H7 (cell line): ENCODE data around the gene ADGRG6. TPM values are rescaled to one million over a fixed set of nuclear protein-coding genes. Genes with fewer than 3 reads are reported as not detected.
A peak's percentile ranks its signal among the peaks of the same experiment; 100 is the strongest.
"Not testable (repeated sequence)": the region's sequence is repeated elsewhere in the genome, so short reads cannot be mapped to it uniquely, and the experiment has no call there.

Source experiments
- DNase-seq: peaks from one replicate; pipeline ENCODE4 v3.0.0; 2012
- H3K27me3 ChIP-seq: 2 replicates; pipeline ENCODE4 v1.6.0; 2011; ENCODE audit warnings: mild to moderate bottlenecking, low read length; ENCODE audit not compliant: control insufficient read depth, insufficient read depth
- H3K36me3 ChIP-seq: replicated peaks from 2 replicates; pipeline ENCODE4 v1.5.1; 2011; ENCODE audit warnings: low read length; ENCODE audit not compliant: control insufficient read depth, insufficient read depth
- H3K4me3 ChIP-seq: 2 replicates; pipeline ENCODE4 v1.5.1; 2011; ENCODE audit warnings: low read depth, mild to moderate bottlenecking, control low read depth, low read length, moderate library complexity; ENCODE audit not compliant: insufficient read depth
- total RNA-seq: library from RNA; depleted of rRNA; stranded (reverse); fragments of >200 nt; shearing (Covaris generic); gene quantifications from 2 replicates; pipeline ENCODE4 v1.2.3, GENCODE V29; 2014

Gene ADGRG6
- total RNA-seq, 1 experiment from 2014 or later = 4.4 TPM

DNA sequence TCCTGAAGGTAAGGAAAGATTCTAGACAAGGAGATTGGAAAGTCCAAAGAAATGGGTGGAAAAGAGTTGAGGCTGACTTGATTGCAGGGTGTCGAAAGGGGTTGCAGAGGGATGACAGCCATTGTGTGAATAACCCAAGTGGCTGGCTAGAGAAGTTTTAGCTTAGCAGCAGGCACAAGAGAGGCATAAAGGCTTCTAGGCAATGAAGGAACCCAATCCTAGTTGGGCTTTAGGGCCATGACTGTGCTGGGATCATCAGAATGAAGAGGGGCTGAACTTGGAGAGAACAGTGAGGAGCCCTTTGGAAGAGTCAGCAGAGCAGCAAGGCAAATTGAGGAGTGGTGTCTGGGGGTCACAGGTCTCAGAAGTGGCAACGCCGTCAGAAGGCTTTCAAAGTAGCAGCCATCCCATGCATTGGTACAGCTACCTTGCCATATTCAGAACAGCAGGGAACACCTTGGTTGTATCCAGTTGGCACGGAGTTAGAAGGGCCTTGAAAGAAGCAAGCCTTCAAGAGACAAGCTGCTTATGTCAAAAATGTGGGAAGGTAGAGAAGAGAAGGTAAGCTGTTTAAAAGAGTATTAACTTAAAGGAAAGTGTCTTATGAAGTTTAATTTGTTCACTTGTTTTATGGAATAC, 146.4 kb downstream of the ADGRG6 start:
- no peaks in the 10 kb centered on the region; the same call in 1 of the 2 replicates for H3K36me3 ChIP-seq
- no peaks in the 10 kb centered on the region for H3K27me3 ChIP-seq
- no peak overlapping the region for H3K4me3 ChIP-seq
- no peak for DNase-seq

DNA sequence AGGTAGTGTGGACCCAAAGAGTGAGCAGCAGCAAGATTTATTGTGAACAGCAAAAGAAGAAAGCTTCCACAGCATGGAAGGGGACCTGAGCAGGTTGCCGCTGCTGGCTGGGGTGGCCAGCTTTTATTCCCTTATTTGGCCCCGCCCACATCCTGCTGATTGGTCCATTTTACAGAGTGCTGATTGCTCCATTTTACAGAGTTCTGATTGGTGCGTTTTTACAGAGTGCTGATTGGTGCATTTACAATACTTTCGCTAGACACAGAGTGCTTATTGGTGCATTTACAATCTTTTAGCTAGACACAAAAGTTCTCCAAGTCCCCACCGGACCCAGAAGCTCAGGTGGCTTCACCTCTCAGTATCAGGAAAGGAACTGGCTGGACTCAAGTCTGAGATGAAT, 149.0 kb downstream of the ADGRG6 start:
- not testable (repeated sequence) for H3K27me3 ChIP-seq, H3K4me3 ChIP-seq, H3K36me3 ChIP-seq, DNase-seq

DNA sequence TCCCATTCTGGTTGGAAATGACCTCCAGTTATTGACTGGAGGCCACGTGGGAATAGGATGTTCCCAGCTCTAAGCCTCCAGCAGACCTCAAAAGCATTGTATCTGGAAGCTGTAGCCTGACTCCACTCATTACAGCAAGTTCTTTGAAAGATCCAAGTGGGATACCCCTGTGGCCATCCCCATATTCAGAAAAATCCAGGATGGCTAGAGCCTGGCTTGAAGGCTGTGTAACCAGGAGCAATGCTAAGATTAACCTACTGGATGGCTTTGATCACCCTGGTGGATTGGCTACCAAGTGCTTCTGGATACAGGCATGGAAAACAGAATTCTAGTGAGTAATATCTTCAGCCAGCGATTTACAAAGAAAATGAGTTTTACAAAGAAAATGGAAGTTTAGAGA, 151.2 kb downstream of the ADGRG6 start:
- H3K36me3 ChIP-seq = no peaks in the 10 kb centered on the region
- H3K27me3 ChIP-seq = no peaks in the 10 kb centered on the region
- DNase-seq = no peak
- no peak overlapping the region for H3K4me3 ChIP-seq

DNA sequence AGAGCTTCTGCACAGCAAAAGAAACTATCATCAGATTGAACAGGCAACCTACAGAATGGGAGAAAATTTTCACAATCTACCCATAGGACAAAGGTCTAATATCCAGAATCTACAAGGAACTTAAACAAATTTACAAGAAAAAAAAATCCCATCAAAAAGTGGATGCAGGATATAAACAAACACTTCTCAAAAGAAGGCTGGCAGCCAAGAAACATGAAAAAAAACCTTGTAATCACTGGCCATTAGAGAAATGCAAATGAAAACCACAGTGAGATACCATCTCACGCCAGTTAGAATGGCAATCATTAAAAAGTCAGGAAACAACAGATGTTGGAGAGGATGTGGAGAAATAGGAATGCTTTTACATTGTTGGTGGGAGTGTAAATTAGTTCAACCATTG, 152.4 kb downstream of the ADGRG6 start:
- DNase-seq, H3K4me3 ChIP-seq, H3K36me3 ChIP-seq, H3K27me3 ChIP-seq: not testable (repeated sequence)

DNA sequence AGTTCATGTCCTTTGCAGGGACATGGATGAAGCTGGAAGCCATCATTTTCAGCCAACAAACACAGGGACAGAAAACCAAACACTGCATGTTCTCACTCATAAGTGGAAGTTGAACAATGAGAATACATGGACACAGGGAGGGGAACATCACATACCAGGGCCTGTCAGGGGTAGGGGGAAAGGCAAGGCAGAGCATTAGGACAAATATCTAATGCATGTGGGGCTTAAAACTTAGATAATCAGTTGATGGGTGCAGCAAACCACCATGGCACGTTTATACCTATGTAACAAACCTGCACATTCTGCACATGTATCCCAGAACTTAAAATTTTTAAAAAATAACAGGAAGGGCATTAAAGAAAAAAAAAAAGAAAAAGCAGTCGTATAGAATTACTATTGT, 153.0 kb downstream of the ADGRG6 start:
- H3K4me3 ChIP-seq, H3K36me3 ChIP-seq, DNase-seq, H3K27me3 ChIP-seq: not testable (repeated sequence)

DNA sequence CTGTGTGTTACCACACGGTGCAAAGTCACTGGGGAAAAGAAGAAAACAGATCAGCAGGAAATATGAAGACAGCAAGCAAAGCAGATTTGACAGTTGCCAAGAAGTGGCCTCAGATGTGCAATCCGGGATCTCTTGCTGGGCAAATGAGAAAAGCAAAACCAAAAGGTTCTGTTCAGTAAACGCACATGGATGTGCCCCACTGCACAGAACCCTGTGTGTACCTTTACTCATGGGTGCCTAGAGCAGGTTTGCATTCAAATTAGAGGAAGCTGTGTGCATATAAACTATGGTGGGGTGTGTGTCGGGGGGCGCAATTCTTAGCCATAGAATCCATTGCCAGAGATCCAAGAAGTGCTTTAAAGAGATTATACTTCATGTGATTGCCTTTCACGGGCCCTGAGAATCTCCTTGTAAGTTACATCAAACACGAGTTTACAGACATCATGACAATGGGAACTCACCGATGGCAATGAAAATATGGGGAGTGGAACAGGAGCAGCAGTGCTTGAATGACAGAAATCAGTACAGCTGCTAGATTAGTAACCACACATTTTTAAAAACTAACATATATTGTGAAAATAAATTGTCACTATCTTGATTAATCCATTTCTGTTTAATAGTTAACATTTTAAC, 154.3 kb downstream of the ADGRG6 start:
- Histone ChIP-seq H3K36me3 (no peaks in the 10 kb centered on the region), H3K4me3 (no peak overlapping the region), H3K27me3 (no peaks in the 10 kb centered on the region)
- DNase-seq = no peak

DNA sequence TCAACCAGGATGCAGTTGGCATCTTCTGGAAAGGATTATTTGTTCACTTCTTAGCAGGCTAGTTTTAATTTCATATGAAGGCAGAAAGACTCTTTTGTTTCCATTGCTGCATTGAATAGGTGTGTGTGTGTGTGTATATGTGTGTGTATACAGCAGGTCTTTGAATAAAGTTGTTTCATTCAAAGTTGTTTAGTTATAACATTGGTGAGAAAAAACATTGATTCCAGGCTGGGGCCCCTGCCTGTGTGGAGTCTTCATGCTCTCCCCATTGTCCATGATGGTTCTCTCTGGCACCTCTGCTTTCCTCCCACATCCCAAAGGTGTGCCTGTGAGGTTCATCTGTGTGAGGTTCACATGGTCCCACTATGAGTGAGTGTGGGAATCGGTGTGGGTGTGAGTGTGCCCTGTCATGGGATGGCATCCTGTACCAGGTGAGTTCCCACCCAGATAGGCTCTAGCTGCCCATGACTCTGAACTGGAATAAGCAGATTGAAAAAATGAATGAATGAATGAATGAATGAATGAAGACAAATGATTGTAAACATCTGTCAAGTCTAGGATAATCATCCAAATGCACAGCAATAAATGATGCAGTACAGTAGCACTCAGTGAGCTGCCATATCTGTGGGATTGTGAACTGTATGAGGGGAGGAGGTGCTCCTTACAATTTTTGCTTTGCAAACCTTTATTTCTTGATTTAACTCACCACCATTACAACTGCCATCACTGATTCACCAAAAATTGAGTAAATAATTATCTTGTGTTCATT, 156.0 kb downstream of the ADGRG6 start:
- H3K36me3 ChIP-seq = no peaks in the 10 kb centered on the region

DNA sequence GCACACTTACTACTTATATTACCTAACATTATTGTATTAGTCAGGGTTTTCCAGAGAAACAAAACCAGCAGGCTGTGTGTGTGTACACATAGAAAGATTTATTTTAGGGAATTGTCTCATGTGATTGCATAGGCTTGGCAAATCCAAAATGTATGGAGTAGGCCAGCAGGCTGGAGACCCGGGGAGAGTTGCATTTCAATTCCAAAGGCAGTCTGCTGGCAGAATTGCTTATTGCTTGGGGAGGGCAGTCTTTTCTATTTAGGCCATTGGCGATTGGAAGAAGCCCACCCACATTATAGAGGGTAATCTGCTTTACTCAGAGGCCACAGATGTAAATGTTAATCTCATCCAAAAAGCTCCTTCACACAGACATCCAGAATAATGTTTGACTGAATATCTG, 157.0 kb downstream of the ADGRG6 start:
- no peak for DNase-seq
- Histone ChIP-seq H3K4me3 (no peak overlapping the region), H3K27me3 (no peaks in the 10 kb centered on the region), H3K36me3 (no peaks in the 10 kb centered on the region)

More for the DNA sequence above, 156.0 kb downstream of the ADGRG6 start:
- Histone ChIP-seq H3K4me3 (no peak overlapping the region), H3K27me3 (no peaks in the 10 kb centered on the region)
- no peak for DNase-seq

DNA sequence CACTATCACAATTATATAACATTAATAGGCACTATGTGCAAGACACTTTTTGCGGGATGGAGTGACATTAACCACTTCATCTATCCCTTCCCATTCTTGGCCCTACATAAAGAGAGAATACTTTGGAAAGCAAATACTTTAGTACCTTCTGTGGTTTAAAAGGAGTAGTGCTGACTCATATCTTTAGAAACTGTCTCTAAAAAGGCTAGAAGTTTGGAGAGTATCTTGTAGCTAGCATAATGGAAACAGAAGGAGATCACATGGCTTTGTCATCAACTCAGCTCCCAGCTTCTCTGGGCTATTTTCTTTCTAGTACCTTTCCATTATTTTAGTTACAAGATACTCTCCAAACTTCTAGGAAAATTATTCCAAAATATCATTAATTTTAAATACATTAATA, 157.5 kb downstream of the ADGRG6 start:
- Histone ChIP-seq H3K27me3 (no peaks in the 10 kb centered on the region), H3K4me3 (no peak overlapping the region), H3K36me3 (no peaks in the 10 kb centered on the region)
- no peak for DNase-seq

DNA sequence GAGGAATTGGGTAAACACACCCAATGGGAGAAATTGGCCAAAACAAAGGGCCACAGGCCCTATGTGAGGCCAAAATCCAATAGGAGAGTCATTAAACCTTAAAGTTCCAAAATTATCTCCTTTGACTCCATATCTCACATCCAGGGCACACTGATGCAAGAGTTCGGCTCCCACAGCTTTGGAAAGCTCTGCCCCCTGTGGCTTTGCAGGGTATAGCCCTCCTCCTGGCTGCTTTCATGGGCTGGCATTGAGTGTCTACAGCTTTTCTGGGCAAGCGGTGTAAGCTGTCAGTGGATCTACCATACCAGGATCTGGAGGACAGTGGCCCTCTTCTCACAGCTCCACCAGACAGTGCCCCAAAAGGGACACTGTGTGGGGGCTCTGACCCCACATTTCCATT, 160.5 kb downstream of the ADGRG6 start:
- H3K27me3 ChIP-seq = no peaks in the 10 kb centered on the region
- H3K36me3 ChIP-seq = no peaks in the 10 kb centered on the region
- DNase-seq = no peak
- H3K4me3 ChIP-seq = no peak overlapping the region

DNA sequence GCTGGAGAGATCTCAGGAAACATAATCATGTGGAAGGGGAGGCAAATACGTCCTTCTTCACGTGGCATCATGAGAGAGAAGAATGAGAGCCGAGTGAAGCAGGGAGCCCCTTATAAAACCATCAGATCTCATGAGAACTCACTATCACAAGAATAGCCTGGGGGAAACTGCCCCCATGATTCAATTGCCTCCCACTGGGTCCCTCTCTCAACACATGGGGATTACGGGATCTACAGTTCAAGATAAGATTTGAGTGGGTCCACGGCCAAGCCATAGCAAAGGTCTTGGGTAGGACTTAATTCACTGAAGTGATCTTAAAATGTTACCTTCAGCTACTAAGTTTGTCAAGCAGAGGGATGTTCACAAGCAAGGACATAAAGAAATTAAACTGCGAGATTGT, 162.2 kb downstream of the ADGRG6 start:
- H3K4me3 ChIP-seq = no peak overlapping the region

DNA sequence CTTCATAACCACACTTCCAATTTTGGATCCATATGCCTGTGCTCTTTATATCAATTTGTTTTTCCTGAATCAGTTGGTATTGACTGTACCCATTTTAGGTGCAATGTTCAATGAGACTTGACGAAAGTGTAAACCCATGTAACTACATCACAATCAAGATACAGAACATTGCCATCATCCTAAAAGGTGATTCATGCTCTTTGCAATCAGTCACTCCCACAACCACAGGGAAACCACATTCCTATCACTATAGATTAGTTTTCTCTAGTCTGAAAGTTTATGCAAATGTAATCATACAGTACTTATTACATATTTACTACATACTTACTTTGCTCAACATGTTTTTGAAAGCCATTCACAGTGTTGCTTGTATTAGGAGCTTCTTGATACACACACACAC, 167.4 kb downstream of the ADGRG6 start:
- no peak overlapping the region for H3K4me3 ChIP-seq
- DNase-seq = no peak
- no peaks in the 10 kb centered on the region for H3K27me3 ChIP-seq
- H3K36me3 ChIP-seq = no peaks in the 10 kb centered on the region

More for the DNA sequence above, 162.2 kb downstream of the ADGRG6 start:
- Histone ChIP-seq H3K27me3 (no peaks in the 10 kb centered on the region), H3K36me3 (no peaks in the 10 kb centered on the region)
- no peak for DNase-seq

DNA sequence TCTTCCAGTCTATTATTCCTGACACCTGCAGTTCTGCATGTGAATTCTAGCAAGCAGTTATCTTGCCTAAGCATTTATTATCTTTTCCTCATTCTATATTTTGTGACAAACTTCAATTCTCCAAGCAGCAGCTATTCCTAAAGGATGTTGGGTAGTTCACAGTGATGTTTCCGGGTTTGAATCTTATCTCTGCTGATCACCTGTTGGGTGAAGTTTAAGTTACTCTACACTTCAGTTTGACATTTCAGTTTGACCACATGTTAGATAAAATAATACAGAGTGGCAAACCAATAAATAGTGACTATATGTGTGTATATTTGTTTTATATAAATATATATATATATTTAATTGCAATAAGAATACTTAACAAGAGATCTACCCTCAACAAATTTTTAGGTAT, 168.6 kb downstream of the ADGRG6 start:
- DNase-seq = no peak
- Histone ChIP-seq H3K27me3 (no peaks in the 10 kb centered on the region), H3K36me3 (no peaks in the 10 kb centered on the region), H3K4me3 (no peak overlapping the region)

DNA sequence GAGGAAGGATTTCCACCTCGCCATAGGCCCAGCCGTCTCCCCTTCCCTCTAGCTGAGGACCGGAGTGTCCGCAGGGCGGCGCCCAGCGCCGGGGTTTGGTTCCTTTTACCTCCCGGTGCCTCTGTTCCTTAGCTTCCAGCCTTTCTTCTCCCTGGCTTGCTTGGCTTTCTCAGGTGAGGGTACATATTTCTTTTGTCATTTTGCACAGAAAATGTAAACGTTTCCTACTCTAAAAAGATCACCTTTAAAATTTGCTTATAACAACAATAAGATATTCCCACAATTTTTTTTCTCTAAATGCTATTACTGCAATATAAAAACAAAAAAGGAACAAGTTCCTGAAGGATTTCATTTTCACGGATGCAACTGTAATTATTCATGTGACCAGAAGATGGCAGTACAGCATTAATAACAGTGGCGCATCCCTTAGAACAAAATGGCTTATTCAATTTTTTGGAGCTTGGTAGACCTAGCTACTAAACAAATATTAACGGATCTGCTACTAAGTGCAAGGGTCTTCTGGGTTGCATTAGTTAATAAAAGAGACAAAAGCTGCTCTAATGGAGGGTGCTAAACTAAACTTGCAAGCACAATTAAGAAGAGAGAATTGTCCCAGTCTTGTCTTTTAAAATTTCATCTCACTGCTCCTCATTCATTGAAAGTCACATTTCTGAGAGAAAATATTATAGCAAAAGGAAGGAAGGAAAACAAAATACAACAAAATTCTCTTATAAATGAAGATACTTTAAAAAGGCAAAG, 172.9 kb downstream of the ADGRG6 start:
- no peaks in the 10 kb centered on the region for H3K36me3 ChIP-seq
- H3K27me3 ChIP-seq = no peaks in the 10 kb centered on the region
- no peak overlapping the region for H3K4me3 ChIP-seq
- DNase-seq = peak; percentile 74
